UCSD-AML1 (cell line): Measurements from ENCODE around the gene LRRC61.
"Not testable (repeated sequence)": the region's sequence is repeated elsewhere in the genome, so short reads cannot be mapped to it uniquely, and the experiment has no call there.

Source experiments
- DNase-seq: peaks from one replicate; lab custom pipeline; 2025; ENCODE audit not compliant: unreplicated experiment; lab: John Stamatoyannopoulos, UW

Gene LRRC61, protein sequence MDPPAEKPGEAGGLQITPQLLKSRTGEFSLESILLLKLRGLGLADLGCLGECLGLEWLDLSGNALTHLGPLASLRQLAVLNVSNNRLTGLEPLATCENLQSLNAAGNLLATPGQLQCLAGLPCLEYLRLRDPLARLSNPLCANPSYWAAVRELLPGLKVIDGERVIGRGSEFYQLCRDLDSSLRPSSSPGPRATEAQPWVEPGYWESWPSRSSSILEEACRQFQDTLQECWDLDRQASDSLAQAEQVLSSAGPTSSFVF

GRCh38 chr7:150322833-150323681 lies at the start of gene LRRC61, which contains the start of gene ACTR3C:
LRRC61 (plus strand) TSS chr7:150323355; CDS start chr7:150336862, 13,507 bp downstream.
ACTR3C (minus strand) TSS chr7:150323545; CDS start chr7:150295296, 28,249 bp downstream.
- DNase-seq, result no peak

- not testable (repeated sequence) for DNase-seq
Observed at GRCh38 chr7:150276132-150276695, 46.9 kb upstream of the LRRC61 start.

- DNase-seq, result not testable (repeated sequence)
Observed at GRCh38 chr7:150278383-150278782, 44.8 kb upstream of the LRRC61 start.

DNA sequence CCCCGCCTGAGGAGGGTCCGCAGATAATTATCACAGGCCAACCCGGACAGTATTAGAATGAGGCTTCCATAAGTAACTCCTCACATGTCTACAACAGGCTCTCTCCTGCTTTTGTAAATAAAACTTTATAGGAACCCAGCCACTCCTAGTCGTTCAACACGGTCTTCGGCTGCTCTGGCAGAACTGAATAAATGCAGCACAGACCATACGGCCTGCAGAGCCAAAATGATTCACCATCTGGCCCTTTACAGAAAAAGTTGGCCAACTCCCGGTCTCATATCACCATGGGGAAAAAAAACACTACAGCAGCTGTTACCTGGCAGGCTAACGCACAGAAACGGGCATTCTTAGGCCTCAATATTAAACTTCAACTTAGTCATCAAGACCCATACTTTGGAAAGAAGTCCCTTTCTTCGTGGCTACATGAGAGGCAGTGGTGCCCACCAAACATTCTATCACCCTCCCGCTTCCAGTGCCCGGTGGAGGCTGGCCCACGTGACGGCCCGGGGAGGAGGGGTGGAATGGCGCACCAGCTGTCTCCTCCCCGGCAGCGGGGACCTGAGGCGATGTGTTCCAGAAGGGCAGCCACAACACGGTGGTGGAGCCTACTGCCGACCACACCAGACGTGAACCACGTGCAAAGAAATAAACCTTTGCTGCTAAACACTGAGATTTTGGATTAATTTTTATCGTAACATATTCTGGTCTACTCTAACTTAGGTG lies 41.3 kb upstream of the LRRC61 start:
- not testable (repeated sequence) for DNase-seq

DNA sequence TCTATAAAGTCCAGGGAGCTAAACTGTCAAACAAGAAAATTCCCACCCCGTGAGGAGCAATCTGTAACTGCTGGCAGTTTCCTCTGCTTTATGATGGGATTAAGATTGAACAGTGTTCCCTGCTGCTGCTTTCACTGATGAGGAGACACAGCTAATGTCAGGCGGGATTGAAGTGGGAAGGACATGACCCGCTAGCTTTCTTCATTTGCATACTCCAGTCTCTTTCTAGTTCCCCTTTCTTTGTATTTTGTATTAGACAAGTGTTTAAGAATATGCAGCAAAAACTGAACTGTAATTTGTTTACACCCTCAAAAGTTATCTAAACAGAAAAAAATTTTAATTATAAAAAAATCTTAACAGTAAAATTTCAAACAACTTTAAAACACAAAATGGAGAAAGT lies 40.0 kb upstream of the LRRC61 start:
- DNase-seq, result not testable (repeated sequence)

DNA sequence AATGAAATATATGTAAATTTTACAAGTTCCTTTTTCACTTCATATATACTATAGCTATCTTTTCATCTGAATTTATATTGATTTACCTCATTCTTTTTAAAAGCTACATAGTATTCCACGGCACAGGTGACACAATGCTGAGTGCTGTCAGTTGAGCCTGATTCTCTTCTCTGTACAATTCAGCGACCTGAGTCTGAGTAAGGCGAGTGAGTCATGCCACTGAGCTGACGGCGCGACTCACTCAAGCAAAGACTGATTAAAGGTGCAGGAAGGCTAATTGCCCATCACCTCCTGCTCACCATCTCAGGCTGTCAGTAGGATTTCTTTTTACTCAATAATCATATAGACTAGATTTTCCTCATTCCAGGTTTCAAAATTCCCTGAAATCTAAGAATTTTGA lies 39.5 kb upstream of the LRRC61 start:
- DNase-seq, result not testable (repeated sequence)

DNA sequence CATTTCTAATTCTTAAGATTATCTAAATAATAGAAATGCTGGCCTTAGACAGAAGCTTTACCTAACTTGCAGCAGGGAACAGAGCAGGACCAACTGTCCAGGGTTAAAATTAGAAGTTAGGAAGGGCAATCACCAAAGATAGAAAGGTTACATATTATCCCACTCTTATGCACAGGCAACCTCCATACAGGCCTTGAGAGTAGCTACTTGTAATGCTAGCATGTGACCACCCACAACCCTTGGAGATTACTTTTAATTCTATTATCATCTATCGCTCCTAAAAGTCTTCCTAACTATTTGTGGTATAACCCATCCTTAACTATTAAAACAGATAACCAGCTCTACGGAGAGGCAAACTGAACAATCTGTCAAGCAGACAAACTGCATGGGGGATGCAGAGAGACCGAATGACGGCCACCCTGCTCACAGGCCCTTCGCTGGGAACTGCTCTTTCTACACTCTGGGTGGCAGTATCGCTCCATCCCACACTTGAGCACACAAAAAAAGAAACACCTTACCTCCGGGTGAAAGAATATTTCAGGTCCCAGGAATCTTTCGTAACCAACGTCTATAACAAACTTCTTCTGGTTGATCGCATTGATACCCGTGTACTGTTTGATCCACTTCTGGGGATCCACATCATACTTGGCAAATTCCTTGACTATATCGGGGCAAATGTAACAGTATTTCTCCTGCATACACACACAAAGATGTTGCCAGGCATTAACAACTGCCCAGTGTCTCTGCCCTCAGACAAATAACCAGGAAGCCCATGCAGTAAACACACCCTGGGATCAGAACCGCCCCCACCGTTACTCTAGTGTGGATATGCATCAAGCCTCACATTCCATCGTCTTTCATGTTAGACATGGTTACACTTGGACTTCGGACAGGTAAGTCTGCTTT lies 37.1 kb upstream of the LRRC61 start:
- DNase-seq, result not testable (repeated sequence)

DNA sequence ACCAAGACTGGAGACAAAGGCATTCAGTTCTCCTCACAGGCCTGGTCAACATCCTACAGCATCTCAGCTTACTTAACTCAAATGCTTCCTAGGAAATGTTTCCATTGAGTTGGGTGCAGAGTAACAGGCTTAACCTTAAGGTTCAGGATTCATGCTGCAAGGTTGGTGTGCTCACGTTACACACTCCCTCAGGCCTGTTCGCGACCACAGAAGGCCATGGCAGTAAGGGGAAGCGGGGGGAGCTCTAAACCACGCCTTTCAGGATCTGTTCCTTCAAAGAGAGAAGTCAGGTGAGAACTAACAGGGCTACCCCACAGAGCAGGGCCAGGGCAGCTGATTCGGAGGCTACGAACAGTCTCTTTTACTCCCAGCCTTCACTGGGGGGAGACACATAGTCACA lies 35.3 kb upstream of the LRRC61 start:
- DNase-seq, result not testable (repeated sequence)

GRCh38 chr7:150288816-150289215 lies 34.3 kb upstream of the LRRC61 start:
- not testable (repeated sequence) for DNase-seq

DNA sequence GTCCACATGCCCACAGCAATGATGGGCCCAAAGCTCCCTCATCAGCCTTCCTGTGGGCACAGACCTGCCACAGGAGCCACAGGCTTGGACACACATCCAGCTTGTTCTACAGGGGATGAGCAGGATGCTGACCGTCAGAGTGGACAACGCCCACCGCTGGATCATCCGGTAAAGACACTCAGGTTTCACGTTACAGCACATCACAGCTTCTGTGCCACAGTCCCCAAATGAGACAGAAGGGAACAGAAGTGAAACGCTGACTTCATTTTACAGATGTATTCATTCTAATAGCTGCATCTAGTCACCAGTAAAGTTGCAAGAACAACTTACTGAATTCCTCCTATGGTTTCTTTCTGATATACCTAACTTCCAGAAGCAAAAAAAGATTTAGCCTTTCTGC lies 32.8 kb upstream of the LRRC61 start:
- not testable (repeated sequence) for DNase-seq

DNA sequence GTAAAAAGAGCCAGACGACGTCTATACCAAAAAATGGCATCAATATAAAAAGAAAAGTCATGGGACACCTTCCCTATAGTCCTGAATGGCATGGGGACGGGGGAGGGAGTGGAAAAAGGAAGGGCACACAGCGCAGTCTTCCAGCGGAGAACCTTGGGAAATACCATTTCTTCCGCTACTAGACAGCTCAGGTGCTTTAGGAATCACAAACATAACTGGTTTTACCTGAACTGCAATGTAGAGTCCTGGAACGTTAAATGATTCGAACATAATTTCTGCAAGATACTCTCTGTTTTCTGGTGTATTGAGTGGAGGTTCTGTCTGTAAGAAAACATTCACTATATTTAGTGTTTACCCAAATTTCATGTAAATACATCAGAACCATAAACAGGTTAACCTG lies 28.1 kb upstream of the LRRC61 start:
- DNase-seq, result not testable (repeated sequence)

GRCh38 chr7:150295614-150296013 lies 27.5 kb upstream of the LRRC61 start:
- not testable (repeated sequence) for DNase-seq

- not testable (repeated sequence) for DNase-seq
Observed at GRCh38 chr7:150296802-150297201, 26.4 kb upstream of the LRRC61 start.

GRCh38 chr7:150297978-150298377 lies 25.2 kb upstream of the LRRC61 start:
- not testable (repeated sequence) for DNase-seq

DNA sequence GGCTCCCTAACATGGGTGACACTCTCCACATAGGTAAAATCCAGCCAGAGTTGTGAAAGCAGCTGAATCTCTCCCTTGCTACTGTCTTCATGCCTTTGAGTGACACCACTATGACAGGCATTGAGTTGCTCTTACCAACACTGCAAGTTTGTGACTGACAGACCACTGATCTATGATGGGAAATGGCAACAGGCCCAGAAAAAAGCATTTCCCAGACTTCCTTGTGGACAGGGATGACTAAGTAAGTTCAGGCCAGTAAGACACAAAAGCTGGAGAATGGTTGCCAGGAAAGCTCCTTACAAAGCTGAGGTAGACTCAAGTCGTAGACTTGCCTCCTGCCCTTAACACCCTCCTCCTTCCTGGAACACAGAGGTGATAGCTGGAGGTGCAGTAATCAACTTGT lies 20.2 kb upstream of the LRRC61 start:
- DNase-seq, result not testable (repeated sequence)

GRCh38 chr7:150304499-150305258 lies 18.5 kb upstream of the LRRC61 start:
- not testable (repeated sequence) for DNase-seq

DNA sequence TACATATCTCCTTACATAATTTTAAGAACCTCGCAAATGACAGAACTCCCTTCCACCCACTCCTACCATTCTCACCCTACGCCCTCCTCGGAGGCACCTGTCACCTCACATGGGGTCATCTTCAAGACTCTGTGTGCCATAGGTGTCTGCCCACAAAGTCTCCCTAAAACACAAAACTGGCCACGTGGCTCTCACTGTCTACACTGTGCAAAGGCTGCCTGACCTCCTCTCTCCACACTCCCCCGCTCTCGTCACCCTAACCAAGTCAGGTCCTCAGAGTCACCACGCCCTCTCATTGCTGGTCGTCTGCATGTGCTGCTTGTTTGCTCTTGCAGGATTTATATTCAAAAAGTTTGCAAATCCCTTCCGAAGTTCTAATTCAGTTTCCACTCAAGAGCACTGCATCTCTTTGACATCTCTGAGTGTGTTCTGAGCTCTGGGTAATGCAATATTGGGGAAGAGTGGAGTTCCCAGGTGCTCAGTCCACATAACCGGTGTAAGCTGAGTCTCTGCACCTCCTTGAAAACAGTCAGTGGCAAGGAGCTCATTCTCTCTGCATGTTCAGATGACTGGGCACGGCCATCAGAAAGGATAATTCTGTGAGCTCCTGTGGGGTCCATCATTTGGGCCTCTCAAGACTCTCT lies 17.8 kb upstream of the LRRC61 start:
- DNase-seq, result not testable (repeated sequence)

- not testable (repeated sequence) for DNase-seq
Observed at GRCh38 chr7:150305903-150306284, 17.3 kb upstream of the LRRC61 start.

DNA sequence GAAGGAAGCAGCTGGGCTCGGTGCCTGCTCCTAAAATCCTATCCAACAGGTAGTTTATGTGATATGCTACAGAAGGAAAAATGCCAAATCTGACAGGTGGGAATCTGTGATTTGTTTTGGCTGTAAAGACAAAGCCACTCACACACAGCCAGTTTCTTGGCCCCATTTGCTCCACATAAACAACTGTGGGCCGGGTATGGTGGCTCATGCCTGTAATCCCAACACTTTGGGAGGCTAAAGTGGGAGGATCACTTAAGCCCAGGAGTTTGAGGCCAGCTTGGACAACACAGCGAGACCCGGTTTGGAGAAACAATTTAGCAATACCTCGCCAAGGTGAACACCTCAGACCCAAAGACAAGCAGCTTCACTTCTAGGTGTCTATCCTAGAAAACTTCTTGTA lies 16.8 kb upstream of the LRRC61 start:
- DNase-seq, result not testable (repeated sequence)
